Endodermal cell (in vitro differentiated cells): ENCODE data around the gene CNNM1. TPM values are rescaled to one million over a fixed set of nuclear protein-coding genes. Genes with fewer than 3 reads are reported as not detected.

Experiments
- DNase-seq: peaks from one replicate; pipeline ENCODE4 v3.0.0-alpha.2; 2017
- H3K27ac ChIP-seq: 2 replicates; pipeline ENCODE4 v1.5.1; 2013; ENCODE audit warnings: mild to moderate bottlenecking, low read depth, low read length, moderate library complexity
- H3K27me3 ChIP-seq: 2 replicates; pipeline ENCODE4 v1.6.1; 2013; ENCODE audit warnings: mild to moderate bottlenecking, low read length, moderate library complexity; ENCODE audit not compliant: insufficient read depth, control insufficient read depth, poor library complexity, severe bottlenecking
- H3K36me3 ChIP-seq: 2 replicates; pipeline ENCODE4 v1.7.0; 2013; ENCODE audit warnings: mild to moderate bottlenecking, low read length, moderate library complexity; ENCODE audit not compliant: control insufficient read depth, insufficient read depth
- H3K4me1 ChIP-seq: one replicate; pipeline ENCODE4 v1.7.0; 2013; ENCODE audit warnings: low read length; ENCODE audit not compliant: control insufficient read depth, insufficient read depth
- H3K4me3 ChIP-seq: 2 replicates; pipeline ENCODE4 v1.5.1; 2013; ENCODE audit warnings: mild to moderate bottlenecking, low read length, moderate library complexity
- H3K9ac ChIP-seq: 2 replicates; pipeline ENCODE4 v1.6.1; 2013; ENCODE audit warnings: mild to moderate bottlenecking, low read length, moderate library complexity; ENCODE audit not compliant: poor library complexity, severe bottlenecking; ENCODE audit errors: extremely low read depth
- H3K9me3 ChIP-seq: 2 replicates; pipeline ENCODE4 v1.6.1; 2013; ENCODE audit warnings: mild to moderate bottlenecking, low read length, moderate library complexity; ENCODE audit not compliant: control insufficient read depth
- H3K27ac Mint-ChIP-seq: 2 replicates; pipeline ENCODE4 v1.8.0; 2020; ENCODE audit warnings: mixed read lengths
- H3K27me3 Mint-ChIP-seq: 2 replicates; pipeline ENCODE4 v1.8.0; 2021; ENCODE audit warnings: mild to moderate bottlenecking, mixed read lengths; ENCODE audit not compliant: insufficient read depth
- H3K36me3 Mint-ChIP-seq: 2 replicates; pipeline ENCODE4 v1.8.0; 2020; ENCODE audit warnings: low read depth, mixed read lengths
- H3K4me1 Mint-ChIP-seq: 2 replicates; pipeline ENCODE4 v1.8.0; 2020; ENCODE audit warnings: mixed read lengths
- H3K4me3 Mint-ChIP-seq: 2 replicates; pipeline ENCODE4 v1.8.0; 2020; ENCODE audit warnings: mild to moderate bottlenecking, moderate library complexity, mixed read lengths
- H3K9me3 Mint-ChIP-seq: 2 replicates; pipeline ENCODE4 v1.8.0; 2020; ENCODE audit warnings: mild to moderate bottlenecking, mixed read lengths
- CTCF ChIP-seq: fragments of 200-600 bp; sonication (generic); conservative IDR thresholded peaks from 2 replicates; pipeline ENCODE4 v1.5.0; 2021; ENCODE audit warnings: antibody characterized with exemption, mild to moderate bottlenecking
- WGBS, 2 experiments: methylation state at CpG; one replicate each; pipeline versions ENCODE4 v1.1.5 to v1.1.7; 2013; ENCODE audit warnings: missing lambda C conversion rate in 2 of 2, mixed read lengths in 1 of 2; ENCODE audit not compliant: insufficient coverage in 1 of 2, insufficient read length in 1 of 2; 5-methylcytosine and 5-hydroxymethylcytosine counted together
- total RNA-seq, 2 donors: library from RNA; stranded (reverse); fragmentation: NEBNext Ultra II Directional in 1 of 2; extraction: Animal tissue kit (Norgen Biotek cat#: 25700) in 1 of 2; gene quantifications; 2 replicates in 1 of 2; 3 replicates in 1 of 2; pipeline ENCODE4 v1.2.1, GENCODE V29; 2021

Gene CNNM1
- total RNA-seq, 2 donors from 2014 or later, result 2.8 to 3.8 TPM

- H3K4me3 Mint-ChIP-seq, result no peak overlapping the region
- H3K27me3 ChIP-seq, result peaks cover 8% of the 10 kb centered on the region
- WGBS, 2 experiments, result 94% methylated on average over 1 of the region's 1 CpG; no CpG with 5 or more reads in 1 of the 2 experiments
- peaks cover 43% of the 10 kb centered on the region for H3K36me3 ChIP-seq
- no peak overlapping the region for H3K4me3 ChIP-seq
- DNase-seq, result no peak
- H3K27ac Mint-ChIP-seq, result no peak overlapping the region
- peaks cover 15% of the 10 kb centered on the region for H3K36me3 Mint-ChIP-seq
- peaks cover 53% of the 10 kb centered on the region for H3K27me3 Mint-ChIP-seq
- H3K9me3 ChIP-seq, result peaks cover 5% of the 10 kb centered on the region
- H3K9ac ChIP-seq, result no peak overlapping the region
- no peak for TF ChIP-seq CTCF
- H3K4me1 ChIP-seq, result peaks cover 13% of the 10 kb centered on the region
- no peak overlapping the region for H3K27ac ChIP-seq
- peaks cover 35% of the 10 kb centered on the region for H3K4me1 Mint-ChIP-seq
- no peaks in the 10 kb centered on the region for H3K9me3 Mint-ChIP-seq
Measured at GRCh38 chr10:99365736-99366135, 36.6 kb downstream of the CNNM1 start.

- no peak overlapping the region for H3K4me3 ChIP-seq
- H3K4me1 ChIP-seq, result peaks cover 13% of the 10 kb centered on the region
- no peak overlapping the region for H3K27ac Mint-ChIP-seq
- H3K27ac ChIP-seq, result no peak overlapping the region
- peaks cover 8% of the 10 kb centered on the region for H3K27me3 ChIP-seq
- peaks cover 49% of the 10 kb centered on the region for H3K27me3 Mint-ChIP-seq
- no peak for DNase-seq
- no peaks in the 10 kb centered on the region for H3K9me3 Mint-ChIP-seq
- H3K36me3 ChIP-seq, result peaks cover 35% of the 10 kb centered on the region
- peaks cover 5% of the 10 kb centered on the region for H3K9me3 ChIP-seq
- H3K36me3 Mint-ChIP-seq, result peaks cover 15% of the 10 kb centered on the region
- peaks cover 36% of the 10 kb centered on the region for H3K4me1 Mint-ChIP-seq
- WGBS, 2 experiments, result 95% methylated on average over 2 of the region's 2 CpGs; no CpG with 5 or more reads in 1 of the 2 experiments
- H3K9ac ChIP-seq, result no peak overlapping the region
- TF ChIP-seq CTCF, result no peak
- H3K4me3 Mint-ChIP-seq, result no peak overlapping the region
Measured at GRCh38 chr10:99366666-99367065, 37.5 kb downstream of the CNNM1 start.

GRCh38 chr10:99368646-99369045 lies 39.5 kb downstream of the CNNM1 start:
- no peak for DNase-seq
- no peaks in the 10 kb centered on the region for H3K9me3 ChIP-seq
- peaks cover 36% of the 10 kb centered on the region for H3K4me1 Mint-ChIP-seq
- no peak for TF ChIP-seq CTCF
- H3K27ac Mint-ChIP-seq, result no peak overlapping the region
- H3K4me1 ChIP-seq, result peaks cover 13% of the 10 kb centered on the region
- peaks cover 7% of the 10 kb centered on the region for H3K36me3 Mint-ChIP-seq
- H3K4me3 ChIP-seq, result no peak overlapping the region
- no peak overlapping the region for H3K27ac ChIP-seq
- peaks cover 25% of the 10 kb centered on the region for H3K36me3 ChIP-seq
- no peak overlapping the region for H3K4me3 Mint-ChIP-seq
- no peaks in the 10 kb centered on the region for H3K9me3 Mint-ChIP-seq
- H3K27me3 Mint-ChIP-seq, result peaks cover 50% of the 10 kb centered on the region
- peaks cover 5% of the 10 kb centered on the region for H3K27me3 ChIP-seq
- 68 to 100% methylated on average over 1 of the region's 1 CpG for WGBS, 2 experiments
- H3K9ac ChIP-seq, result no peak overlapping the region
